ENCODE results near the gene GFPT2.

The GFPT2 gene

DNA sequence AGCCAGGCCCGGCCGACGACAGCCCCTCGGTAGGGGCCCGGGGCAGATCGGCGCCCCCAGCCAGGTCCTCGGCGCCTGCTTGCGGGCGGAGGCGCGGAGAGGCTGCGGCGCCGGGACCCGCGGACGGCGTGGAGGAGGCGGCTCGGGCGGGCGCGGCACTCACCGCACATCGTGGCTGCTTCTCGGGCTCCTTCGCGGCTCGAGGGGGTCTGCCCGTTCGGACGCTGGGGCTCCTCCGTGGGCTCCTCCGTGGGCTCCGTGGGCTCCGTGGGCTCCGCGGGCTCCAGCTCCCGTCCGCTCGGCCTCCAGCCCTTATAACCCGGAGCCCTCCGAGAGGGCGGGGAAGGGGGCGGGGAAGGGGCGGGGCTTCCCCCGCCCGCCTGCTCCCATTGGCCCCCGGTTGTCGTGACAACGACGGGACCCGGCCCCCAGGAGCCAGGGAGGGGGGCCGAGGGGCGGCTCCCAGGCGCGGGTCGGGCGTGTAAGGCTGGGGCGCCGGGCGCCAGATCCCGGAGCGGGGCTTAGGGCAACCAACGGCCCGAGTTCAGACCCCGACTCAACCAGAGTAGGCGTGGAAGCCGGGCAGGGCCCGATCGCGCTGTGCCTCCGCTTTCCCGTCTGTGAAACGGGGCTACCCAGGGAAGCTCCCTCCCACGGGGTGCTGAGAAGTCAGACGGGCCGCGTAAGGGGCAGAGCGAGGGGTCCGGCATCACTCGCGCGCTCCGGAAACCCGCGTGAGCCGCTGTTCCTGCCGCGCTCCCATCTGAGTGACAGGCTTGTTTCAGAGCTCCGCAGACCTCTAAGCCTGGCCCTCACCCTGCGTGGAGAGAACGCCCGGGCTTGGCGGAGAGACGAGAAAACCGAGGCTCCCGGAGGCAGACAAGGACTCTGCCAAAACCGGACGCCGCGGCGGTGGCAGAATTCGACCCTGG, at the start of gene GFPT2:
TSS of gene GFPT2 (minus strand) at position 289 of the 932 bp plus-strand sequence. CDS start at position 170, 119 bp downstream.
- peak within 1 kb of the TSS; percentile 60 for H3K4me3 Mint-ChIP-seq
- DNase-seq: peak; percentile 85
- CTCF ChIA-PET: interaction anchor here (0.7 kb wide), 1 partner anchor 25 kb away, joined by 3 read pairs; no protein-coding TSS in a partner anchor

DNA sequence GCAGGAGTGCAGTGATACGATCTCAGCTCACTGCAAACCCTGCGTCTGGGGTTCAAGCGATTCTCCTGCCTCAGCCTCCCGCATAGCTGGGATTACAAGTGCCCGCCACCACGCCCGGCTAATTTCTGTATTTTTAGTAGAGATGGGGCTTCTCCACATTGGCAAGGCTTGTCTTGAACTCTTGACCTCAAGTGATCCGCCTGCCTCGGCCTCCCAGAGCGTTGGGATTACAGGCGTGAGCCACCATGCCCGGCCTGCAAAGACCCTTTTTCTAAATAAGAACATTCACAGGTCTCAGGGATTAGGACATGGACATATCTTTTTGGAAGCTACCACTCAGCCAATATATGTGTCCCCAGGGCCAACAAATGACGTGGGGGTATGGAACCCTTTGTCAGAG, 49.6 kb upstream of the GFPT2 start:
- H3K27me3 Mint-ChIP-seq: no peaks in the 10 kb centered on the region
- CTCF ChIA-PET: no interaction called here

More for the DNA sequence above, at the start of gene GFPT2:
- Mint-ChIP-seq H3K27ac (no peak within 1 kb of the TSS), H3K4me1 (peaks cover 5% of the 10 kb centered on the region), H3K36me3 (no peaks in the 10 kb centered on the region), H3K9me3 (no peaks in the 10 kb centered on the region), H3K27me3 (peaks cover 82% of the 10 kb centered on the region)

DNA sequence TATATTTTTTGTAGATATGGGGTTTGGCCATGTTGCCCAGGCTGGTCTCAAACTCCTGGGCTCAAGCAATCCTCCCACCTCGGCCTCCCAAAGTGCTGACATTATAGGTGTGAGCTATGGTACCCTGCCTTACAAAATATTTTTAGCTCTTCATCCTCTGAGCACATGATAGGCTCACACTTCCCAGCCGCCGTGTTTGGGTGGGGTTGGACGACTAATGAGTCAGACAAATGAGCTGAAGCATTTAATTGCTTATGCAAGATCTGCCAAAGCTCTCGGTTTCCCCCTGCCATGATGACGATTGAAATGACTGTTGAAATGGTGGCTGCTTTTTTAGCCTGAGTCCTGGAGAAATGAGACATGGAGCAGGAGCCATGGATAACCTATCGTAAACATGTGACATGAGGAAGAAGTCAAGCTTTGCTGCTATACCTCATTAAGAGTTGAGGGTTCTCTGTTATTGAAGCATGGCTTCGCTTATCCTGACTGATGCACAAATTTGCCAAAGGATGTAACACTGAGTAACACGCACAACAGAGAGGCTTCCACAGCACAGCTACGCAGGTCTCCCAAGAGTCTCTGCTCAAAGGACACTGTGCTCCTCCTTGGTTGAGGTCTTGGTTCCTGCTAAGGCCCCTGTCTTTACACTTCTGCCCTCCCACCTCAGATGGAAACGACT, 48.2 kb upstream of the GFPT2 start:
- no peak overlapping the region for H3K27ac Mint-ChIP-seq
- CTCF ChIA-PET: no interaction called here
- H3K4me1 Mint-ChIP-seq: no peaks in the 10 kb centered on the region
- no peak for DNase-seq
- no peaks in the 10 kb centered on the region for H3K36me3 Mint-ChIP-seq
- H3K9me3 Mint-ChIP-seq: no peaks in the 10 kb centered on the region
- no peak overlapping the region for H3K4me3 Mint-ChIP-seq
- no peaks in the 10 kb centered on the region for H3K27me3 Mint-ChIP-seq

More for the DNA sequence above, 49.6 kb upstream of the GFPT2 start:
- no peaks in the 10 kb centered on the region for H3K9me3 Mint-ChIP-seq
- no peak overlapping the region for H3K4me3 Mint-ChIP-seq
- no peaks in the 10 kb centered on the region for H3K4me1 Mint-ChIP-seq
- no peak overlapping the region for H3K27ac Mint-ChIP-seq
- H3K36me3 Mint-ChIP-seq: no peaks in the 10 kb centered on the region
- no peak for DNase-seq

DNA sequence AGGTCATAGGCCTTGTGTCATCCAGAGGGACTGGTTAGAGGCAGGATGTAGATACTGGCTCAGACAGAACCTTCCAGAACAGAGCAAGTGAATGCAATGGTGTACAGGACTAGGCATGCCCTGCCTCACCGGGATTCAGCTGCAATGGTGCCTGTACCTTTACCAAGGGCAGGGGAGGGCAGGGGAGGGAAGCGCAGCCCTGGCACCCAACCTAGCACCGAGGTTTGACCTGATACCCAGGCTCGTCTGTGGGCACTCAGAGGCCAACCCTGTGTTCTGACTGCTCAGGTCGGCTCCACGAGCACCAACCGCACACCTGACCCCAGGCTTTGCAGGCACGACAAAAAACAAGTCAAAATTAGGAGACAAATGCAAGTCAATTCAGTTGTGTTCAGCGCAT, 47.3 kb upstream of the GFPT2 start:
- Mint-ChIP-seq H3K9me3 (no peaks in the 10 kb centered on the region), H3K36me3 (no peaks in the 10 kb centered on the region), H3K4me3 (no peak overlapping the region), H3K27ac (no peak overlapping the region), H3K27me3 (no peaks in the 10 kb centered on the region), H3K4me1 (no peaks in the 10 kb centered on the region)
- no peak for DNase-seq
- CTCF ChIA-PET: no interaction called here

DNA sequence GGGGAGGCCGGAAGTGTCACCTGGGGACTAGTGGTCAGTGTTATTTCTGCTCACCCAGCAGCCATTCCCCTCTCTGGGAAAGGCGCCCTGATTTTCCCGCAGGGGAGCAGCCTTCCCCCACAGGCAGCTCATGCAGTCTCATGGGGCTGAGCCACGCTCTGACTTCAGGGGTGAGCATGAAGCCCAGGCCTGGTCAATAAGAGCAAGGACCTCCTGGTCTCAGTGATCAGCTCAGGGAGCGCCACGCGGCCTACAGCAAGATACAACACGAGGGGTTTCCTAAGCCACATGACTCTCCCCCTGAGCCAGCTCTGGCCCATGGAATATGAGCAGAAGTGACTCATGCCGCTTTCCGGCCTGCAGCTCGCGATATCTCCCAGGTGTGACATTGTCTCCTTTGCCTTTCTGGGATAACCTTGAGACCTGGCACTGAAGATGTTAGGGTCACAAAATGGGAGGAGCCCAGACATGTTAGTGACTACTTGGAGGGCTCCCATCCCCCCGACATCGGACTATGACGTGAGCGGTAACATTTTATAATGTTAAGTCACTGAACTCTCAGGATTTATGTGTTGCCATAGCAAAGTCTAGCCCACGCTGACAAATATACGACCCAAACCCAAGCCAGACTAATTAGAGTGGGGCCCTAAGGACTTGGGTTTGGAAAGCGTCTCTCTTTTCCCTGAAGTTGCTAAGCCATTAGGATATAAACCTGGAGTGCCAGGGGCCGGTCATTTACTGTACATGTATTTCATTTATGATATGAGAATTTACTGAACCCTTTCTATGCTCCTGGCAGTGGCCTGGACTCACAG, 46.5 kb upstream of the GFPT2 start:
- Mint-ChIP-seq H3K36me3 (no peaks in the 10 kb centered on the region), H3K27me3 (no peaks in the 10 kb centered on the region), H3K4me1 (no peaks in the 10 kb centered on the region), H3K27ac (no peak overlapping the region), H3K9me3 (no peaks in the 10 kb centered on the region), H3K4me3 (no peak overlapping the region)
- no peak for DNase-seq
- CTCF ChIA-PET: no interaction called here

DNA sequence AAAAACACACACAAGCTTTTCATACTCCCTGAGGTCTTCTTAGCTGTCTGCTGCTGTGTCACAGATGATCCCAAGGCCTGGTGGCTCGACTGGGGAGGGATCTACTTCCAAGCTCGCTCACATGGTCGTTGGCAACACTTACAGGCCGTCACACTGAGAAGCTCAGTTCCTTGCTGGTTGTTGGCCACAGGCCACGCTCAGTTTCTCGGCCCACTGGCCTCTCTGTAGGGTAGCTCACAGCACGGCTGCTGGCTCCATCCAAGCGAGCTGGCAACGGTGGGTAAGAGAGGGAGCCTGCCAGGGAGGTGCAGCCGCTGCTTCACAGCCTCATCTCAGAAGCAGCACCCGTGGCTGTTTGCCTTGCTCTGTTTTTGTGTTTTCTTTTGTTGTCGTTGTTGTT, 43.8 kb upstream of the GFPT2 start:
- DNase-seq: no peak
- Mint-ChIP-seq H3K4me1 (no peaks in the 10 kb centered on the region), H3K27me3 (no peaks in the 10 kb centered on the region), H3K4me3 (no peak overlapping the region), H3K36me3 (no peaks in the 10 kb centered on the region), H3K9me3 (no peaks in the 10 kb centered on the region), H3K27ac (no peak overlapping the region)
- CTCF ChIA-PET: interaction anchor here (1.4 kb wide), 1 partner anchor 209 kb away, joined by 3 read pairs; no protein-coding TSS in a partner anchor

GRCh38 chr5:180395540-180396274, 42.6 kb upstream of the GFPT2 start:
- CTCF ChIA-PET: interaction anchor here (1.4 kb wide), 1 partner anchor 211 kb away, joined by 3 read pairs; no protein-coding TSS in a partner anchor
- no peaks in the 10 kb centered on the region for H3K36me3 Mint-ChIP-seq
- no peak overlapping the region for H3K27ac Mint-ChIP-seq
- no peaks in the 10 kb centered on the region for H3K4me1 Mint-ChIP-seq
- no peak for DNase-seq
- H3K9me3 Mint-ChIP-seq: no peaks in the 10 kb centered on the region
- H3K4me3 Mint-ChIP-seq: no peak overlapping the region
- no peaks in the 10 kb centered on the region for H3K27me3 Mint-ChIP-seq

DNA sequence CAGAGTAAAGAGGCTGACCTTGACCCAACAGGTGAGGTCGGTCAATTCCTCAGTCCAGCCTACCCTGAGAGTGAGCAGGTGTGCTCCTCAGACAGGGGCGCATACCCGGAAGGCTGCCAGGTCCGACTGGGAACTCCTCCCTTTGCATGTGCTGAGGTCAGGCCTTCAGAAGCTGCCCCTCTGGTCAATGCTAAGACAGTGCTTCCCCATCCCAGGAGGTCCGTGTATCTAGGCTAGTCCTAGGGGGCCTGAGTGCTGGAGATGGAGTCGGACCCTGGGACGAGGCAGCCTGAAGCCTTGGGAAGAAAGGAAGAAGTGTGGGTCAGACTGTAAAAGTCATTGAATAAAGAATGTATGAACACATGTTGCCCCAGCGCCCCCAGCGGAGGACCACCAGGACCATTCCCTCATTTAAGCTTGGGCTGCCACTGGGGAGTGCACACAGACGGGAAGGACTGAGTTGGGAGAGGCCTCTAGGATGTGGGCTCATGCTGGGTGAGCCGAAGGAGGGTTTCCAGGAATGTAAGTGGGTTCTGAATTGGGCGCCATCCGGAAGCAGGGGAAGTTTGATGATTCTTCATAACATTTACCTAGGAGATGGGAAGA, 41.0 kb upstream of the GFPT2 start:
- Mint-ChIP-seq H3K27me3 (no peaks in the 10 kb centered on the region), H3K4me3 (no peak overlapping the region)

GRCh38 chr5:180391276-180391675, 38.1 kb upstream of the GFPT2 start:
- CTCF ChIA-PET: no interaction called here
- H3K9me3 Mint-ChIP-seq: no peaks in the 10 kb centered on the region
- no peaks in the 10 kb centered on the region for H3K4me1 Mint-ChIP-seq
- DNase-seq: no peak
- no peak overlapping the region for H3K4me3 Mint-ChIP-seq
- no peaks in the 10 kb centered on the region for H3K36me3 Mint-ChIP-seq
- no peaks in the 10 kb centered on the region for H3K27me3 Mint-ChIP-seq
- H3K27ac Mint-ChIP-seq: no peak overlapping the region

More for the DNA sequence above, 41.0 kb upstream of the GFPT2 start:
- CTCF ChIA-PET: no interaction called here
- Mint-ChIP-seq H3K9me3 (no peaks in the 10 kb centered on the region), H3K27ac (no peak overlapping the region), H3K36me3 (no peaks in the 10 kb centered on the region), H3K4me1 (no peaks in the 10 kb centered on the region)
- no peak for DNase-seq

- Mint-ChIP-seq H3K27ac (no peak overlapping the region), H3K27me3 (no peaks in the 10 kb centered on the region), H3K36me3 (no peaks in the 10 kb centered on the region), H3K9me3 (no peaks in the 10 kb centered on the region), H3K4me3 (no peak overlapping the region), H3K4me1 (no peaks in the 10 kb centered on the region)
- CTCF ChIA-PET: no interaction called here
- no peak for DNase-seq
Measured at GRCh38 chr5:180390441-180391190, 37.5 kb upstream of the GFPT2 start.

DNA sequence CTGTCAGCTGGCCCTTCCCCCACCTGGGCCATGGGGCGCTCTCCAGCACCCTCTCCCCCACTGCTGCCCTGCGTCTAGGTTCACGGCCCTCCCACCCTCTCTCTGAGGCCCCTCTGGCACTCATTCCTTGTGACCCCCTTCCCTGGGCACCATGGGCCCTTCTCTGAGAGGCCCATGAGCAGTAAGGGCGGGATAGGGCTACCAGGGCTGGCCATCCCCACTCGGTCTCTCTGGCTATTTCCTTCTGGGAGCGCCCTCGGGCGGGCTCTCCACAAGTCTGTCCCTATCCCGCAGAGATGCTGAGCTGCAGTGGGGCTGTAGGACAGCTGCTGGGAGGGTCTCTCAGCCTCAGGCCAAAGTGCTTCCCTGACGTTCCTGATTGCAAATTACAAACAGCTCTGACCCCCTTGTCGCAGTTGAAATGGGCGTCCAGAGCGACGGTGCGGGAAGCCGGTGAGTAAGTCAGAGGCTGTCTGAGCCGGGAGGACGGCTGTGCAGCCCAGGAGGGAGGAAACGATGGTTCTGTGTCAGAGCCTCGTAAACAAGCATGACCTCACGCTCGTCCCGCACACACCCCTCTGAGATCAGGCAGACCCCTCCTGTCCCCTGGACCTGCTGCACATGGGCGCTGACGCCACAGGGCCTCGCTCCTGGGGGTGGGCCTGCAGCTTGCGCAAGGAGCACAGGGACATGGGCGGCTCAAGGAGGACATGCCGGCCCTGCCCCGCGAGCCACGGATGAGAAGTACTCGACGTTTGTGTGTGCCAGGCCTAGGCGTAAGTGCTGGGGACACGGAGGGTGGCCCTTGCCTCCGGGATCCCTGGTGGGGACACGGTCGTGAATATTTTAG, 36.3 kb upstream of the GFPT2 start:
- Mint-ChIP-seq H3K4me3 (no peak overlapping the region), H3K27ac (no peak overlapping the region), H3K9me3 (no peaks in the 10 kb centered on the region), H3K27me3 (no peaks in the 10 kb centered on the region), H3K4me1 (no peaks in the 10 kb centered on the region), H3K36me3 (no peaks in the 10 kb centered on the region)
- CTCF ChIA-PET: no interaction called here
- no peak for DNase-seq

DNA sequence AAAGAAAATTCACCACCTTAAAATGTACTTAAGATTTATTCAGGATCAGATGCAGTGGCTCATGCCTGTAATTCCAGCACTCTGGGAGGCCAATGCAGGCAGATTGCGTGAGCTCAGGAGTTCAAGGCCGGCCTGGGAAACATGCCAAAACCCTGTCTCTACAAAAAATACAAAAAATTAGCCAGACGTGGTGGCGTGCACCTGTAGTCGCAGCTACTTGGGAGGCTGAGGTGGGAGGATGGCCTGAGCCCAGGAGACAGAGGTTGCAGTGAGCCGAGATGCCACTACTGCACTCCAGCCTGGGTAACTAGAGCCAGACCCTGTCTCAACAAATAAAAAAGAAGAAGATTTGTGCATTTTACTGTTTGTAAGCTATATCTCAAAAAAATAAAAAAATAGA, 34.7 kb upstream of the GFPT2 start:
- Mint-ChIP-seq H3K27me3 (no peaks in the 10 kb centered on the region), H3K9me3 (no peaks in the 10 kb centered on the region), H3K4me3 (no peak overlapping the region), H3K27ac (no peak overlapping the region), H3K36me3 (no peaks in the 10 kb centered on the region), H3K4me1 (no peaks in the 10 kb centered on the region)
- DNase-seq: no peak
- CTCF ChIA-PET: no interaction called here
